Uterus (tissue), 4 donors: Measurements from ENCODE around the gene TAF10. TPM values are rescaled to one million over a fixed set of nuclear protein-coding genes. Genes with fewer than 3 reads are reported as not detected.
A peak's percentile ranks its signal among the peaks of the same experiment; 100 is the strongest.

Experiments
- DNase-seq, 2 donors: peaks; one replicate each; pipeline ENCODE4 v3.0.0-alpha.2; 2019 to 2020
- H3K27ac ChIP-seq, 2 donors: fragments of 200-600 bp; sonication (generic); 1 replicate in 1 of 2; 2 replicates in 1 of 2; pipeline ENCODE4 v1.5.1; 2016 to 2018
- H3K27me3 ChIP-seq, 2 donors: fragments of 200-600 bp; sonication (generic); one replicate each; pipeline ENCODE4 v1.5.1; 2018 to 2019; ENCODE audit warnings: control low read depth in 1 of 2
- H3K36me3 ChIP-seq, 2 donors: fragments of 200-600 bp; sonication (generic); one replicate each; pipeline ENCODE4 v1.5.1; 2019; ENCODE audit warnings: control low read depth in 1 of 2
- H3K4me1 ChIP-seq, 2 donors: fragments of 200-600 bp; sonication (generic); one replicate each; pipeline ENCODE4 v1.5.1; 2018 to 2019; ENCODE audit warnings: control low read depth in 1 of 2
- H3K4me3 ChIP-seq, 2 donors: fragments of 200-600 bp; sonication (generic); 1 replicate in 1 of 2; 2 replicates in 1 of 2; pipeline ENCODE4 v1.5.1; 2018 to 2019; ENCODE audit warnings: mild to moderate bottlenecking in 1 of 2
- H3K9me3 ChIP-seq, 2 donors: fragments of 200-600 bp; sonication (generic); one replicate each; pipeline ENCODE4 v1.5.1; 2019; ENCODE audit warnings: control low read depth in 1 of 2
- CTCF ChIP-seq, 4 experiments: fragments of 200-600 bp in 2 of 4; fragments of 450-650 bp in 2 of 4; sonication (generic) in 2 of 4; IDR thresholded peaks; one replicate each; pipeline ENCODE4 v1.5.1; 2016 to 2019; ENCODE audit warnings: antibody characterized with exemption in 4 of 4, mild to moderate bottlenecking in 2 of 4, moderate library complexity in 1 of 4
- POLR2A ChIP-seq, 2 donors: fragments of 450-650 bp; IDR thresholded peaks; one replicate each; pipeline ENCODE4 v1.6.1; 2016; ENCODE audit warnings: antibody characterized with exemption in 2 of 2, mild to moderate bottlenecking in 1 of 2, moderate library complexity in 1 of 2
- intact Hi-C: fragments of 100-400 bp; cut with DNase I; formaldehyde crosslinking; loops from one replicate; pipeline ENCODE4 v1.15.1; 2023; ENCODE audit warnings: low total_unique reads
- total RNA-seq, 4 donors: library from RNA; depleted of rRNA in 3 of 4; stranded (reverse); fragments of >200 nt in 3 of 4; gene quantifications; one replicate each; pipeline versions ENCODE4 v1.1.0 to v1.2.4, GENCODE V29; 2014 to 2023
- donor health status: DM: yes; HTN: yes; CAD: no.

The TAF10 gene
- total RNA-seq, 4 donors from 2014 or later, result 11.5 to 137 (median 67.1) TPM

GRCh38 chr11:6576471-6577373 lies 35.3 kb downstream of the TAF10 start:
- no peak overlapping the region for H3K4me3 ChIP-seq
- H3K27ac ChIP-seq, result peak overlapping the region; percentile 59 to 67
- no peak for TF ChIP-seq CTCF (IDR thresholded peaks at IDR 0.05)
- TF ChIP-seq POLR2A (IDR thresholded peaks at IDR 0.05), result no peak
- no peaks in the 10 kb centered on the region for H3K27me3 ChIP-seq
- DNase-seq, result peak; percentile 46 to 48
- H3K4me1 ChIP-seq, result peaks cover 0 to 11% of the 10 kb centered on the region in 2 donors
- H3K36me3 ChIP-seq, result no peaks in the 10 kb centered on the region
- intact Hi-C loops, result no loop called here
- no peaks in the 10 kb centered on the region for H3K9me3 ChIP-seq

DNA sequence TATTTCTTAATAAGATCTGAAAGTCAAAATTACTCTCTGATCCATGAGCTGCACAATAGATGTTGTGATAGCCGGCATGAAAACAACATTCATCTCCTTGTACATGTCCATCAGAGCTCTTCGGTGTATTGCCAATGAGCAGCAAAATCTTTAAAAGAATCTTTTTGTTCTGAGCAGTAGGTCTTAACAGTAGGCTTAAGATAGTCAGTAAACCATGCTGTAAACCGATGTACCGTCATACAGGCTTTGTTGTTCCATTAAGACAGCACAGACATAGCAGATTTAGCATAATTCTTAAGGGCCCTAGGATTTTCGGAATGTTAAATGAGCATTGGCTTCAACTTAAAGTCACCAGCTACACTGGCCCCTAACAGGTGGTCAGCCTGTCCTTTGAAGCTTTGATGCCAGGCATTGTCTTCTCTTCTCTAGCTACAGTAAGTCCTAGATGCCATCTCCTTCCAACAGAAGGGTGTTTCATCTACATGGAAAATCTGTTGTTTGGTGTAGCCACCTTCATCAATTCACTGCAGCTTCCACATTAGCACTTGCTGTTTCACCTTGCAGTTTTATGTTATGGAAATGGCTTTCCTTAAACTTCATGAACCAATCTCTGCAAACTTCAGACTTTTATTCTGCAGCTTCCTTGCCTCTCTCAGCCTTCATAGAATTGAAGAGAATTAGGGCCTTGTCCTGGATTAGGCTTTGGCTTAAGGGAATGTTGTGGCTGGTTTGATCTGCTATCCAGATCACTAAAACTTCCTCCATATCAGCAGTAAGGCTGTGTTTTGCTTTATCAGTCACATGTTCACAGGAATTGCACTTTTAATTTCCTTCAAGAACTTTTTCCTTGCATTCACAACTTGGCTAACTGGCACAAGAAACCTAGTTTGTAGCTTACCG lies 37.0 kb downstream of the TAF10 start:
- intact Hi-C loops, result no loop called here
- TF ChIP-seq CTCF (IDR thresholded peaks at IDR 0.05) (no peak), POLR2A (IDR thresholded peaks at IDR 0.05) (no peak)
- Histone ChIP-seq H3K27ac (no peak overlapping the region), H3K4me3 (no peak overlapping the region), H3K36me3 (no peaks in the 10 kb centered on the region), H3K4me1 (peaks cover 0 to 11% of the 10 kb centered on the region in 2 donors), H3K9me3 (no peaks in the 10 kb centered on the region), H3K27me3 (no peaks in the 10 kb centered on the region)
- no peak for DNase-seq

DNA sequence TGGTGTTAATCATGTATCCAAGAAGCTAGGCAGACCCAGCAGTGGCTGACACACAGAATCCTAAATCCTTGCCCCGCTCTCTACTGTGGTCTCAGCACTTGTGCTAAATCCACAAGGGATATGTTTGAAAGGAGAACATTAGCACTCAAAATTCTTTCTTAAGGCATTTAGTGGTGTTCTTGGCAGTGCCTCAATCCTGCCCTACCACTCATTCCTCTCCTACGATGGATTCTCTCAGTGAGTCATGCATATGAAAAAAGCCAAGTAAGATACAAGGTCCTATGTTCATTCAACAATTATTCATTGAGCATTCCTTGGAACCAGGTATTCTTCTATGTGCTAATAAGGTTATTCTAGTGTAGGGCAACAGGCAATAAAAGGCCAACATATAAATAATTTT lies 39.8 kb downstream of the TAF10 start:
- TF ChIP-seq CTCF (IDR thresholded peaks at IDR 0.05), result no peak
- TF ChIP-seq POLR2A (IDR thresholded peaks at IDR 0.05), result no peak
- Histone ChIP-seq H3K4me1 (peaks cover 0 to 7% of the 10 kb centered on the region in 2 donors), H3K4me3 (no peak overlapping the region), H3K27me3 (no peaks in the 10 kb centered on the region), H3K27ac (no peak overlapping the region), H3K36me3 (no peaks in the 10 kb centered on the region), H3K9me3 (no peaks in the 10 kb centered on the region)
- no peak for DNase-seq
- intact Hi-C loops, result no loop called here

- TF ChIP-seq POLR2A (IDR thresholded peaks at IDR 0.05), result no peak
- TF ChIP-seq CTCF (IDR thresholded peaks at IDR 0.05), result no peak
- no peaks in the 10 kb centered on the region for H3K36me3 ChIP-seq
- H3K27ac ChIP-seq, result no peak overlapping the region
- peaks cover 0 to under 1% of the 10 kb centered on the region in 2 donors for H3K4me1 ChIP-seq
- no peaks in the 10 kb centered on the region for H3K9me3 ChIP-seq
- intact Hi-C loops, result no loop called here
- no peak for DNase-seq
- no peak overlapping the region for H3K4me3 ChIP-seq
- no peaks in the 10 kb centered on the region for H3K27me3 ChIP-seq
Observed at GRCh38 chr11:6571434-6572008, 40.5 kb downstream of the TAF10 start.
